OCI-LY7 (cell line): ENCODE measurements around the gene ENKD1.

Source experiments
- CTCF ChIP-seq: fragments of 200-600 bp; sonication (generic); conservative IDR thresholded peaks from 2 replicates; pipeline ENCODE4 v1.5.1; 2014; ENCODE audit warnings: mild to moderate bottlenecking, antibody characterized with exemption, low read length, moderate library complexity, mixed read lengths
- EZH2phosphoT487 ChIP-seq: fragments of 200-600 bp; sonication (generic); IDR thresholded peaks from 2 replicates; pipeline ENCODE4 v1.6.1; 2018; ENCODE audit warnings: low read depth, borderline replicate concordance, mild to moderate bottlenecking, mixed run types, antibody characterized with exemption, low read length, moderate library complexity, mixed read lengths

- no peak for TF ChIP-seq CTCF
- no peak for TF ChIP-seq EZH2phosphoT487
Observed at GRCh38 chr16:67678354-67679023, 11.9 kb upstream of the ENKD1 start.
